Astrocyte (in vitro differentiated cells and primary cell): Measurements from ENCODE around the gene ARHGEF40. TPM values are rescaled to one million over a fixed set of nuclear protein-coding genes. Genes with fewer than 3 reads are reported as not detected.
A peak's percentile ranks its signal among the peaks of the same experiment; 100 is the strongest.

Experiments used
- DNase-seq: peaks from one replicate; pipeline ENCODE4 v3.0.0-alpha.2; 2010; ENCODE audit warnings: low read depth
- FAIRE-seq: peaks from 2 replicates; lab custom pipeline; 2011; peaks lifted over from hg19 to GRCh38; lab: Jason Lieb, UNC
- H2AFZ ChIP-seq: 2 replicates; pipeline ENCODE4 v1.6.0; 2012; ENCODE audit warnings: low read depth, low read length, inconsistent platforms
- H3K27ac ChIP-seq: 2 replicates; pipeline ENCODE4 v1.5.1; 2011; ENCODE audit warnings: low read depth, low read length, inconsistent platforms
- H3K27me3 ChIP-seq: 2 replicates; pipeline ENCODE4 v1.6.0; 2011; ENCODE audit warnings: low read length, inconsistent platforms; ENCODE audit not compliant: insufficient read depth
- H3K36me3 ChIP-seq: 2 replicates; pipeline ENCODE4 v1.5.1; 2011; ENCODE audit warnings: low read length, inconsistent platforms; ENCODE audit not compliant: insufficient read depth
- H3K4me1 ChIP-seq: 2 replicates; pipeline ENCODE4 v1.5.1; 2011; ENCODE audit warnings: low read length, inconsistent platforms; ENCODE audit not compliant: insufficient read depth
- H3K4me2 ChIP-seq: 2 replicates; pipeline ENCODE4 v1.6.0; 2012; ENCODE audit warnings: low read length, inconsistent platforms
- H3K4me3 ChIP-seq: 2 replicates; pipeline ENCODE4 v1.5.1; 2011; ENCODE audit warnings: low read depth, mild to moderate bottlenecking, low read length, inconsistent platforms; ENCODE audit not compliant: insufficient read depth
- H3K79me2 ChIP-seq: 2 replicates; pipeline ENCODE4 v1.6.0; 2012; ENCODE audit warnings: mild to moderate bottlenecking, low read length, inconsistent platforms; ENCODE audit not compliant: insufficient read depth
- H3K9ac ChIP-seq: 2 replicates; pipeline ENCODE4 v1.6.0; 2012; ENCODE audit warnings: mild to moderate bottlenecking, low read length, inconsistent platforms
- H3K9me3 ChIP-seq: 2 replicates; pipeline ENCODE4 v1.5.1; 2012; ENCODE audit warnings: low read depth, mild to moderate bottlenecking, low read length, inconsistent platforms; ENCODE audit not compliant: insufficient read depth
- H4K20me1 ChIP-seq: 2 replicates; pipeline ENCODE4 v1.6.0; 2012; ENCODE audit warnings: low read length, inconsistent platforms; ENCODE audit not compliant: insufficient read depth
- H3K27ac Mint-ChIP-seq: one replicate; pipeline ENCODE4 v1.8.0; 2021; ENCODE audit warnings: mild to moderate bottlenecking, mixed read lengths; ENCODE audit not compliant: unreplicated experiment
- H3K27me3 Mint-ChIP-seq: one replicate; pipeline ENCODE4 v1.8.0; 2021; ENCODE audit warnings: low read depth, mixed read lengths; ENCODE audit not compliant: unreplicated experiment
- H3K36me3 Mint-ChIP-seq: one replicate; pipeline ENCODE4 v1.8.0; 2021; ENCODE audit warnings: low read depth, mixed read lengths; ENCODE audit not compliant: unreplicated experiment
- H3K4me1 Mint-ChIP-seq: one replicate; pipeline ENCODE4 v1.8.0; 2021; ENCODE audit warnings: low read depth, mixed read lengths; ENCODE audit not compliant: unreplicated experiment
- H3K4me3 Mint-ChIP-seq: one replicate; pipeline ENCODE4 v1.8.0; 2021; ENCODE audit warnings: mild to moderate bottlenecking, moderate library complexity, mixed read lengths; ENCODE audit not compliant: unreplicated experiment
- H3K9me3 Mint-ChIP-seq: one replicate; pipeline ENCODE4 v1.8.0; 2021; ENCODE audit warnings: mild to moderate bottlenecking, mixed read lengths; ENCODE audit not compliant: unreplicated experiment
- EZH2 ChIP-seq: IDR thresholded peaks from 2 replicates; pipeline ENCODE4 v1.6.1; 2012; ENCODE audit warnings: mild to moderate bottlenecking, low read length, inconsistent platforms; ENCODE audit not compliant: insufficient read depth
- total RNA-seq: library from RNA; stranded (reverse); gene quantifications from 2 replicates; pipeline ENCODE4 v1.2.1, GENCODE V29; 2021
- TF ChIP-seq, protein P1 (sequence below): IDR thresholded peaks from 2 replicates; pipeline ENCODE4 v1.5.1; 2011; ENCODE audit warnings: low read depth, mild to moderate bottlenecking, inconsistent platforms, low read length, moderate library complexity; ENCODE audit not compliant: insufficient read depth

ARHGEF40 gene
- total RNA-seq, 1 donor from 2014 or later: 99.9 TPM

DNA sequence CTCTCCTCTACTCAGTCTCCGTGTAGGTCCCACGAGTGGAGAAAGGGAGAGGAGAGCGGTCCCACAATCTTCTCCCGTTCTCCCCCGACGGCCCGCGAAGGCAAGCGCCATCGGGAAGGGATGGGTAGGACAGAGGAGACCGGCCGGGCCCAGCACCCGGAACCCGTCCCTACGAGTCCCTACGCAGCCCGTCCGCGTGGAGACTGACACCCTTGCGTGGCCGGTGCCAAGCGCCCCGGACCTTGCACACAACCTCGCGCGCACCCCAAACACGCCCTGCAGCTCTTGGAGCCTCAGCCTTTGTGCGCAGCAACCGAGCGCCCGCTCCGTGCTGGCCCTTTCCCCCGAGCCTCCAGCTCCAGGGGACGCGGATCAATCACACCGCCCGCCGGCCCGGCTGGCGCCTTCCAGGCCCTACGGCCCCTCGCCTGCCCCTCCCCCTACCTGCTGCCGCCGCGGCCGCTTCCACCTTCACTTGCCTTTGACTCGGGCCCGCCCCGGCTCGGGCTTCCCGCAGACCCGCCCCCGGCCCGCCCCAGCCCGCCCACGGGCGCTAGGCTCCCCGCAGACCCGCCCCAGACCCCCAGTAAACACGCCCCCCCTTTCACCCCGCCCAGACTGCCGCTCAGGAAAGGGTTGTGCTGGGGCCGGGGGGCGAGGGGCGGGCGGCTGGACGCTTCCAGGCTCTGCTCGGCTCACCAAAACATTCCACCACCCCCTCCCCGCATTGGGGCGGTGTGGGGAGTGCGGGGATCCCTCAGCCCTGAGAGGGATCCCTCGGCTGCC, 45.3 kb upstream of the ARHGEF40 start, which contains the start of gene NDRG2:
TSS of gene NDRG2 (minus strand) at position 477 of the 786 bp plus-strand sequence. CDS start 1,746 bp downstream, outside the sequence.
- Histone ChIP-seq H2AFZ (peak within 1 kb of the TSS; percentile 81), H3K79me2 (no peaks in the 10 kb centered on the region), H3K27me3 (peaks cover 23% of the 10 kb centered on the region), H3K27ac (no peak within 1 kb of the TSS), H3K36me3 (no peaks in the 10 kb centered on the region), H3K4me1 (peaks cover 7% of the 10 kb centered on the region), H4K20me1 (no peaks in the 10 kb centered on the region), H3K4me2 (peak within 1 kb of the TSS; percentile 81), H3K4me3 (peak within 1 kb of the TSS; percentile 54), H3K9ac (peak within 1 kb of the TSS; percentile 33), H3K9me3 (no peaks in the 10 kb centered on the region)
- DNase-seq: no peak
- Mint-ChIP-seq H3K4me3 (peak within 1 kb of the TSS; percentile 88), H3K4me1 (peaks cover 13% of the 10 kb centered on the region), H3K27me3 (peaks cover 34% of the 10 kb centered on the region), H3K36me3 (peaks cover 6% of the 10 kb centered on the region), H3K9me3 (peaks cover 5% of the 10 kb centered on the region), H3K27ac (no peak within 1 kb of the TSS)
- TF ChIP-seq, protein P1, sequence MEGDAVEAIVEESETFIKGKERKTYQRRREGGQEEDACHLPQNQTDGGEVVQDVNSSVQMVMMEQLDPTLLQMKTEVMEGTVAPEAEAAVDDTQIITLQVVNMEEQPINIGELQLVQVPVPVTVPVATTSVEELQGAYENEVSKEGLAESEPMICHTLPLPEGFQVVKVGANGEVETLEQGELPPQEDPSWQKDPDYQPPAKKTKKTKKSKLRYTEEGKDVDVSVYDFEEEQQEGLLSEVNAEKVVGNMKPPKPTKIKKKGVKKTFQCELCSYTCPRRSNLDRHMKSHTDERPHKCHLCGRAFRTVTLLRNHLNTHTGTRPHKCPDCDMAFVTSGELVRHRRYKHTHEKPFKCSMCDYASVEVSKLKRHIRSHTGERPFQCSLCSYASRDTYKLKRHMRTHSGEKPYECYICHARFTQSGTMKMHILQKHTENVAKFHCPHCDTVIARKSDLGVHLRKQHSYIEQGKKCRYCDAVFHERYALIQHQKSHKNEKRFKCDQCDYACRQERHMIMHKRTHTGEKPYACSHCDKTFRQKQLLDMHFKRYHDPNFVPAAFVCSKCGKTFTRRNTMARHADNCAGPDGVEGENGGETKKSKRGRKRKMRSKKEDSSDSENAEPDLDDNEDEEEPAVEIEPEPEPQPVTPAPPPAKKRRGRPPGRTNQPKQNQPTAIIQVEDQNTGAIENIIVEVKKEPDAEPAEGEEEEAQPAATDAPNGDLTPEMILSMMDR: no peak
- peak; percentile 84 for TF ChIP-seq EZH2
- no peak for FAIRE-seq

DNA sequence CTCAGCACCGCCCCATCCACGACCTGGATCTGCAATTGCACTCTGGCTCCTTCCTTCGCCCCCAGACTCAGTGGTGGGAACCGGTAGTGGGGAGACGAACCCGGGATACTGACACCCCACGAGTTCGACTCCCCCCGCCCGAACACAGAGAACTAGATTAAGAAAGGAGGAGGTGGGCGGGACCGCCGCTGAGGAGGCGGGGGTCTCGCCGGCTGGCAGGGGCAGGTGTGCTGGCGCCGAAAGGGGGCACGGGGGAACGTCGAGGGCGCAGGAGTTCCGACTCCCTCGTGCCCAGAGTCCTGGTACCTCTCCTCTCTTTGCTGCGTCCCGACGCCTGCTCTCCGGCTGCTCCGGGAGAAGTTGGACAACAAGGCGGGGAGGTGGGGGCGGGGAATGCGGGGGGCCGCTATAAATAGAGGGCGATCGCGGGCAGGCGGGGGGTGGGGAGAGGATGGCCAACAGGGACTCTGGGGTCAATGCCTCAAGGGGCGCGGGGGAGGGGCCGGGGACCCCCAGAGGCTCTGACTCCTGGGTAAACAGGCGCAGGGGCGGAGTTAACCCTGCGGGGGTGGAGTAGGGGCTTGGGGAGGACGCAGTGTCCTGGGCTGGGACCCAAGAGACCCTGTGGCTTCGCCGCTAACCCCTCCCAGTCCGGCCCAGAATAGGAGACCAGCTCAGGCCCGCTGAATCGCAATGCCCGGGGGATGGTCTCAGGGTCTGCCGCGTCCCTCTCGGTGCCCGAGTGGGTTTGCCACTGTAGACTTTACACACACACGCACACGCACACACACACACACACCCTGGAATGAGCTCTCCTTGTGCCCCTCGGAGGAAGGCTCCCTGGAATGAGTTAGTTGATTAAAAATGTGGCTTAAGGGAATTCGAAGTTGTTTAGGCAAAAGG, 44.5 kb upstream of the ARHGEF40 start:
- no peaks in the 10 kb centered on the region for H3K9me3 ChIP-seq
- FAIRE-seq (no peak), DNase-seq (no peak)
- H3K9me3 Mint-ChIP-seq: peaks cover 7% of the 10 kb centered on the region
- H3K27ac ChIP-seq: no peak overlapping the region
- TF ChIP-seq, protein P1: no peak
- TF ChIP-seq EZH2: no peak
- peak overlapping the region; percentile 81 for H3K4me2 ChIP-seq
- peaks cover 23% of the 10 kb centered on the region for H3K27me3 ChIP-seq
- peaks cover 13% of the 10 kb centered on the region for H3K4me1 Mint-ChIP-seq
- H2AFZ ChIP-seq: peak overlapping the region; percentile 81
- peak overlapping the region; percentile 88 for H3K4me3 Mint-ChIP-seq
- H3K27me3 Mint-ChIP-seq: peaks cover 40% of the 10 kb centered on the region
- H3K79me2 ChIP-seq: no peaks in the 10 kb centered on the region
- H3K4me3 ChIP-seq: peak overlapping the region; percentile 48
- no peaks in the 10 kb centered on the region for H4K20me1 ChIP-seq
- H3K27ac Mint-ChIP-seq: no peak overlapping the region
- peak overlapping the region; percentile 5 for H3K9ac ChIP-seq
- H3K36me3 Mint-ChIP-seq: peaks cover 6% of the 10 kb centered on the region
- no peaks in the 10 kb centered on the region for H3K36me3 ChIP-seq
- peaks cover 7% of the 10 kb centered on the region for H3K4me1 ChIP-seq
